NCI-H748 (cell line): ENCODE data around the gene MTRF1L.

Experiments used
- DNase-seq: peaks from one replicate; lab custom pipeline; 2025; ENCODE audit not compliant: unreplicated experiment; lab: John Stamatoyannopoulos, UW

Gene MTRF1L

GRCh38 chr6:153002613-153003365 lies at the start of gene MTRF1L:
Gene MTRF1L (minus strand): TSS chr6:153002709. CDS start chr6:153002685, 24 bp downstream.
- DNase-seq = peak; percentile 98

GRCh38 chr6:153051801-153052200 lies 49.3 kb upstream of the MTRF1L start:
- DNase-seq = no peak

GRCh38 chr6:153048631-153049030 lies 46.1 kb upstream of the MTRF1L start:
- DNase-seq = no peak

- peak; percentile 54 for DNase-seq
Observed at GRCh38 chr6:153047386-153047785, 44.9 kb upstream of the MTRF1L start.

GRCh38 chr6:153045271-153045670 lies 42.8 kb upstream of the MTRF1L start:
- DNase-seq = no peak

- peak; percentile 33 for DNase-seq
Observed at GRCh38 chr6:153044295-153044694, 41.8 kb upstream of the MTRF1L start.

GRCh38 chr6:153043719-153044118 lies 41.2 kb upstream of the MTRF1L start:
- DNase-seq = peak; percentile 94

GRCh38 chr6:153038378-153039057 lies 36.0 kb upstream of the MTRF1L start:
- no peak for DNase-seq

- DNase-seq = no peak
Observed at GRCh38 chr6:153034139-153034538, 31.6 kb upstream of the MTRF1L start.

- peak; percentile 44 for DNase-seq
Observed at GRCh38 chr6:153032255-153032882, 29.9 kb upstream of the MTRF1L start.

- no peak for DNase-seq
Observed at GRCh38 chr6:153031335-153031955, 28.9 kb upstream of the MTRF1L start.

GRCh38 chr6:153028963-153029362 lies 26.5 kb upstream of the MTRF1L start:
- no peak for DNase-seq

GRCh38 chr6:153028286-153028685 lies 25.8 kb upstream of the MTRF1L start:
- no peak for DNase-seq

- DNase-seq = no peak
Observed at GRCh38 chr6:153027480-153027879, 25.0 kb upstream of the MTRF1L start.

- DNase-seq = no peak
Observed at GRCh38 chr6:153024709-153025017, 22.2 kb upstream of the MTRF1L start.

- peak; percentile 70 for DNase-seq
Observed at GRCh38 chr6:153023977-153024708, 21.6 kb upstream of the MTRF1L start.

- DNase-seq = no peak
Observed at GRCh38 chr6:153018355-153018754, 15.8 kb upstream of the MTRF1L start.

- DNase-seq = no peak
Observed at GRCh38 chr6:153016846-153017245, 14.3 kb upstream of the MTRF1L start.

- no peak for DNase-seq
Observed at GRCh38 chr6:153015094-153015640, 12.7 kb upstream of the MTRF1L start.

GRCh38 chr6:153013438-153013837 lies 10.9 kb upstream of the MTRF1L start:
- DNase-seq = no peak

- DNase-seq = no peak
Observed at GRCh38 chr6:153012856-153013255, 10.3 kb upstream of the MTRF1L start.
